GM19467 (cell line): ENCODE data around the gene PBX3.

Source experiments
- ATAC-seq: cut with Tn5 transposase; IDR thresholded peaks from one replicate; pipeline ENCODE4 v1.9.1; 2021; ENCODE audit warnings: mild to moderate bottlenecking, moderate library complexity; ENCODE audit not compliant: unreplicated experiment

Gene PBX3

DNA sequence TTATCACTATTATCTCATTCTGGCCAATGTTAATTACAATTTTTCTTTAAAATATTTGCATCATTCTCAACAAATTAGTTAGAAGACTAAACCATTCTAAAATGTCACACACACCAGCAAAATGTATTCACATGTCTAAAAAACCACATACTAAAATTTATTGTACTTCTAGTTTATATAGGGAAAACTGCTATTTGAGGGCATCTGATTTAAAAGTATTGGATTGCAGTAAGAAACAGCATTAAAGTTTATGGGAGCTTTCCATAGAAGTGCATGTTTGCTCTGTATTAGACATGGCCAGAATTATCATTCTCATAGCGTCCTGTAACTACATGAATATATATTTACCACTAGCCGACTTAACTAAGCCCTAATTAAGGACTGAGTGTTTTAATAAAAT, 150.3 kb downstream of the PBX3 start:
- ATAC-seq: no peak

DNA sequence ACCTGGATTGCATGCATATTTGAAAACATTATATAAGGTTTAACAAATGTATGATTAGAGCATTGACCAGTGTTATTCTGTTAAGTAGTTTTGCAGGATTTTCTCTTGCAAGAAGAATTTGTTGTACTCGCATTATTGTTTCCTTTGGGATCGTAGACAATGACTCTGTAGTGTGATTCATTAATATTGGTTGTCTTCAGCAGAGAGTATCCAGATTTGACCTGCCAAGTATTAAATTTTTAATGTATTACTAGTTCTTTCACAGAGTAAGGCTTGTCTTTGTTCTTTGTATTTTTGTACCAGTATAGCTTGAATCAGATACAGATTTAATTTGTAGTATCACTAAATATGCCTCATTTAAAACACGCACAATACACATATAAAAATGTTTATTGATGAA, 155.0 kb downstream of the PBX3 start:
- ATAC-seq: no peak

DNA sequence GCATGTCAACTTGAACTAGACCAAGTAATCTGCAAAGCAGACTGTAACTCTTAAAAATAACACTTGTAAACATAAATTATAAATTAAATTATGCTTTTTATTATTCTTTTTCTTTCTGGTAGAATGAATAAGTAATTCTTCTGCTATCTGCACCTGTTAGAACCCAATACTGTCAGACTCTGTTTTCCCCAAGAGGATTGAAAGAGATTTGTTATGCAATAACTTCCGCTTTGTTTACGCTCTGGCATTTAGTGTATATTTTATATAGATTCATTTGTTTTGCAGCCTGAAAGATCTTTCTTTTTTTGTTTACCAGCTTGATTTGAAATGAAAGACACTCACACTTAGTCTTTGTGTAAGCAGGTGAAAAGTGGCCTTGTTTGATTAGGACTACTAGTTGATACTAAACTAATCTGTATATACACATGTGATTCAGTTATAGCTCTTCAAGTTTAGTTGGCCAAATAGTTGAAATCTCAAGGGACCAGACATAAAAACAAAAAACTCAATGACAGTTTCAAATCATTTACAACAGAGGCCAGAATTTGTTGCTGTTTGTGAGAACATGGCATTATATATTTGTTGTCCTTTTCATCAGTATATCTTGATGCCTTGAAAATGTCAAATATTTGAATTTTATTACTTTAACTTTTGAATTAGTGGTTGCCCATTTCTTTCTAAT, 155.8 kb downstream of the PBX3 start:
- no peak for ATAC-seq

DNA sequence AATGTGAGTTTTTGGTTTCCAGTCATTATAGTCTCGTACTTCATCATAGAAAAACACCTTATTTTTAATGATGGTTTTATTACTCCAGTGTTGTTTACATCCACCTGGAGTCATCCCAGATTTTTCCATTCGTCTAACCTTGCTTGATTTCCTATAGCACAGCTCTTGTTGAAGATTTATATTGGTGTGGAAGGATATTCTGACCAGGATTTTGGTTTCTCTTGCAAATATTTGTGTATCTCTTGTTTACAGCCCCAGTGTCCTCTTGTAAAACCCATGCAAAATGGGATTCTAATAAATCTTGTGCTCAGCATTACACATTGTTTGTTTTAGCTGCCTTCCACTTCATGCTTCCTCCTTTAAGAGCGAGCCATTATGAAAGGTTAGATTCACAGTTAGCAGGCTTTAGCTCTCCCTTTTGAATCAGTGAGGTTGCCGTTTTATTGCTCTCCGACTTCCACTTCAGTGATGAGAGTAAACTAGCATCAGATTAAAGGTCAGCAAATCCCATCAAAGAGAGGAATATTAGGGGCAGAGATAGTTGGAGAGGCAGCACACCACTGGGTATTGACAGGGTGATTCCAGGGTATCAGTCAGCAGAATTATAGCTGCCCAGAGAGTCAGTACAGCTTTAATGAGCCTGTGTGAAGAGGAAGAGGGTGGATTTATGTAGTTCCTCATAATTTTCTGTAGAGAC, 157.1 kb downstream of the PBX3 start:
- no peak for ATAC-seq

DNA sequence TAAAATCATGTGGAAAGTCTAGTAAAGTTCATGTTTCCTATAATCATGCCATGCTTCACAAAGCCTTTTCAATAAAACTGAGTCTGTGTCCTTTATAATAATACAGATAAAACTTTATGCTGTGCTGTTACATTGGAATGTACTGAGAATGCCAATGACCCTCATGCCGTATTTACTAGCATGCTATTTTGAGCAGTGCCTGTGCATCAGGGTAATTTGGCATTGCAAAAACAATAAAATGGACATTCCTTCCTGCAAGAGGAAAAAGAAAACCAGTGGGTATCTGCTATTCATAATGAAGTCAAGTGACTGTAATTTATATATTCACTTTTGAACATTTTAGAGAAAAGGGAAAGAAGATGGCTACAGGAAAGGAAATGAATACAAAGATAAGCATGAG, 159.0 kb downstream of the PBX3 start:
- no peak for ATAC-seq

DNA sequence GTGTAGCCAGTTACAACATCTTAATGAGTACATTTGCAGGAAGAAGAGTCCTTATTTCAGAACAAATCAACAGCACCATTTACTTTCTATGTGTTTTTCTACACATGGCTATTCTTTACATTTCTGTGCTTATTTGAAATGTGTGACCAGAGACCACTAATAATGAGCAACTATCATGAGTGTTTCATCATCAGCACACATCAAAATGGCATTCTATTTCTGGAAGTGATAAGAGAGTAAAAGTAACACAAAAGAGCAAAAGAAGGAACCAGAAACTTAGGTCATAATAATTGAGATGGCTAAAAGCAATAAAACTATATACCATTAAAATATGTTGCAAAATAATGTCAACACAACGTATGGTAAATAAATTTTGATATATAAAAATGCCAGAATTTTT, 159.7 kb downstream of the PBX3 start:
- ATAC-seq: no peak

DNA sequence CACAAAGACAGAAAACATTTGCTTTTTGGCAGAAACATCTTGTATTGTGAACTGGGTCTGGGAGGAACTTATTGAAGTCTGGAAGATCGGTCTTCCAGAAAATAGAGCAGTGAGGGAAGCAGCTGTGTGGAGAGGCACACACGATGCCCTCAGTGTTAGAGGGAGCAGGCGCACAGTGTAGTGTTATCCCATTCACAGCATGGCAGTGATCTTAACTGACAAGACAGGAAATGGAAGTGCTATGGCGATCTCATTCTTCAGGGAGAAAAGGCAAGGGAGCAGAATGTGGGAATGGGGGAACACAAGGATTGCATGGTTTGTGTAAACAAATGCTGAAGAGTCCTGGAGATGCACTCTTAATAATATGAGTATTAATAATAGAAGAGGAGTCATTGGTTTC, 161.0 kb downstream of the PBX3 start:
- ATAC-seq: no peak

DNA sequence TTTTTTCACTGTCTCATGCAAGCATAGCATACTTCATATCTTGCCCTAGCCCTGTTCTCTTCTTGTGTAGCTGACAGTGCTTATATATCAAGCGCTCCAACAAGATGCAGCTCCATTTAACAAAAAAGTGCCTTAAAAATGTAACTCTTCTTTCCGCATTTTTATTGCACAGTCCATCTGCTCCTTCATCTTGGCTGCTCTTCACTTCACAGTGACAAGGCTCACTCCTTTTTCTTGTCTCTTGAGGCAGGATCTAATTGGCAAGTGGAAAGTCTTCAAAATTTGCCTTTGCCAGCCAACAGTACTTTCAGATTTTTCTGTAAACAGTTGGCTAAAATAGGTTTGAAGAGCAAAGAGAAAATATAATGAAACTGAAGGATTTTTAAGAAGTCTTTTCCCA, 161.8 kb downstream of the PBX3 start:
- ATAC-seq: no peak

DNA sequence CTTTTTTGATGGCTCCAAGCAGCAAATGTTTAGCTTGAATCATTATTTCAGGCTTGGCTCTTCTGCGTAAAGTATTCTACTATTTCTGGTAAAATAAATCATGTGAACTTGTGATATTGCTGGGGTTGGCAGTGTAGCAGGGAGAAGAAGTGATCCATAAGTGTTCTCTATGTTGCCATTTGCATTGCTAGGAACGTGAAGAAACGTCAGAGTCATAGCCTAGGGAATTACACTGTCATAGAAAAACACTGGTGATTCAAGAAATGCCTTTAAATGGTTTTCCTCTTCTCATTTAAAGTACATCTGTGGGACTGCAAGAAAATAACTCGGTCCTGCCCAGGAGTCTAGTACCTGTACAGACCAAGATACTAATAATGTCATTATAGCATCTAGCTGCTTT, 162.3 kb downstream of the PBX3 start:
- no peak for ATAC-seq

DNA sequence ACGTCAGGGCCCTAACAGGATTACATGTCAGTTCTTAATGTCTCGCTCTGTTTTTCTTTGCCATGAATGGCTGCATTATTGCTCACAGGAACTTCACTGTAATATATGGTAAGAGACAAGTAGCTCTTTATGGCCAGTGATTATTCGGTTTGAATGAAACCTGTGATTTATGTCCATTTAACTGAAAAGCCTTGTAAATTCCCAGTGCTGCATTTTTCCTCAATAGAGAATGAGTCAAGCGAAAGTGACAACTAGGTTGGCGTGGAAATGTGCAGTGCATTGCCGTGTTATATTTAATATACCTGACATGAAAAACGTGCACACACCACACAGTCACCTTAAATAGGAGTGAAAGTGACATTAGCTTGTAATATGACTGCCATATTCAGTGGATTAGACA, 163.1 kb downstream of the PBX3 start:
- ATAC-seq: no peak

DNA sequence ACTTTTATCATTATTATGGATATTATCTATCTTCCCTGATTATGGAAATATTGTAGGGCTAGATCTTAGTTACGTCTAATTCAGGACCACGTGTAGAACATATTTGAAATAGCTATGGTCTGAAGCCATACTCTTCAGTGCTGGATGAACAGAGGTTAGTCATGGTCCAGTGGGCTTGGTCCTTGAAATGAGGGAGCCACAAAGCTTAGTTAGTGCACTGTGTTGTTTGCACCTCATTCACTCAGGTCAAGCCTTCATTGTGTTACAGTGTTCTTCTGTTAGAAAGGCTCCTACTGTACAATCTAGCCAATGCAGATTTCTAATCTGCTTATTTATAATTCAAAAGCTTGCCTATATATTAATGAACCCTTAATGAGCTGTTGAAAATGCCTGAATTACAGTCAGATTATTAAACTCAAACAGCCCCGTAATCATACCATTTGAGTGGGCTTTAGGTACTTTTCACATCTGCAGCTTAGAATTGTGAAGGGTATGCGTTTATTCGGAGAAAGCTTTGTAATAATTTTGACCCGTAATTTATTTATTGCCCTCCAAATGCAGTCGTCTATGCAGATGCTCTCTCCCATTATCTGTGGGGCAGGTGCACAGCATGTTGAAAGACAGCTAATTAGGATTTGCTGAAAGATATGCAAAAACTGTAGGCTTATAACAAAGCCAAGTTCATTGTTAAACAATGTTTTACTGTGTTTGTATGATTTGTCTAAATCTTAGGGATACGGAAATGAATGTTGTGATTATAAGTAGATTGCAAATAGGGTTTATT, 164.9 kb downstream of the PBX3 start:
- ATAC-seq: no peak

DNA sequence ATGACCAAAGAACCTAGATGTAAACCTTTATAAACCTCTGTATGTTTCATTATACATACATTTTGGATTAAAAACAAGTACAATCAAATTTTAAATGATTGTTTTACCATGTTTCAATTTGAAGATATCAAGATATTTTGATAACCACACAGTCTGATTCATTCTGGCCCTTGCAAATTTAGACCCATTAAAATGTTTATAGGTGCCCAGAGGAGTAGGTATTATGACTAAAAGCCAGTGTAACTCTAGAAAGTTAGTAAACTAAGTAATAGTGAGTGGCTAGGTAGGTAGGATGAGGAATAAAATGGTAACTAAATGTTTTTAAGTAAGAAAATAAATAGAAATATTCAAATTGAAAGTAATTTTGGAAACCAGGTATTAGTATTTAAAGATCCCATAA, 165.5 kb downstream of the PBX3 start:
- no peak for ATAC-seq

DNA sequence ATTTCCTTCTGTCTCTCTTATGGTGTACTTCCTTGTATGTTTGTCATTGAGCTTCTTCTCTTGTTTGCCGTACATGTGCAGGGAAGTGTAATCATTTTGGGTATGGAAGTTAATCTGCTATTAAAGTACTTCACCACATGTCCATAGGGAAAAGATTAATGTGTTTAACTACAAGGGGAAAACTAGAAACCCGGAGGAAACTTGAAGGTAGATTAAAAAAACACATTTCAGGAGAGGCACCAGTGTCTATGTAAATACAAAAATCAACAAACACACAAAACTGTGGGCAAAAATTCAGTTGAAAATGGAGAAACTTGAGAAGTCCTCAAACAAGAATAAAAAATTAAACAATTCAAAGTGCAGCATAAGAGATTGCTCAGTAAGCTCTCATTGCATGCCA, 166.4 kb downstream of the PBX3 start:
- no peak for ATAC-seq

DNA sequence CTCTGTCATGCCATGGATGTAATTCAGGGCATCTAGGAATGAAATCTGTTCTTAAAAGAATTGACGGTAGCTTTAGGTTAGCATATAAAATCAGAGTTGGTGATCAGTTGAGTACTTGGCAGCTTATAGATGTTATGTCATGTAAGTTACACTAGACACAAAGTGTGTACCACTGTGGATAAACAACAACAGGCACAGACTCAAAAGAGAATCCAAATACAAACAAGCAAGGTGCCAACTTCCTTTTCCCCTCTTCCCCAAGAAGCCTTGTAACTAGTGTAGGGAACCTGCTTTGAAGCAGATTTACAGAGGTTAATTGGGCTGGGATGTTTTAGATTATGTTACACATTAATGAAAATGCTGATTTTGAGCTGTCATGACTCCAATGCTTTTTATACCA, 167.2 kb downstream of the PBX3 start:
- no peak for ATAC-seq

DNA sequence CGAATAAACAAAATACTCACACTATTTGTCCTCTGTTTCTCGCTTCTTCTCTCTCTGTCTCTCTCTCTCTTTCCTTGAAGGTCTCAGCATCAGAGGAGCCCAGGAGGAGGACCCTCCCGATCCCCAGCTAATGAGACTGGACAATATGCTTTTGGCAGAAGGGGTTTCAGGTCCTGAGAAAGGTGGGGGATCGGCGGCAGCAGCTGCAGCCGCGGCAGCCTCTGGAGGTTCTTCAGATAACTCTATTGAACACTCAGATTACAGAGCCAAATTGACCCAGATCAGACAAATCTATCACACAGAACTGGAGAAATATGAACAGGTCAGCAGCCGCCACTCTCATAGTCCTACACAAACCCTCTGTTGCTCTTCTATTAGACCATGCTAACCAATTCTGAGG, 168.4 kb downstream of the PBX3 start:
- no peak for ATAC-seq

DNA sequence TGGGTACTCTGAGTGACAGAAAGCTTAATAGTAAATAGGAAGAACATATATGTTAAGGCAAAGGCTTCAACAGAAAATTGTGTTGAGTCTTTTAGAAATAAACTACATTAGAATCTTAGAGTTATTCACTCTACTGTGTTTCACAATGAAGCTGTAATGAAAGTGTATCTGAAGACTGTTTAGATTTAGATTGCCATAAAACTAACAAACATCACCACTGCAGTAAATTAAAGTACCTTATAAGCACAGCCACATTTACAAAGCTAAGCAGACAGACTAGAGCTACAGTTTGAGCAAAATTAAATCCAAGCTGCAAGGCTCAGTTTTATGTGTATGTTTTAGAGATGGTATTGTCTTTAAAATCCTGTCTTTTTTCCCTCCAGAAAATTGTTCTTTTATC, 172.4 kb downstream of the PBX3 start:
- no peak for ATAC-seq

DNA sequence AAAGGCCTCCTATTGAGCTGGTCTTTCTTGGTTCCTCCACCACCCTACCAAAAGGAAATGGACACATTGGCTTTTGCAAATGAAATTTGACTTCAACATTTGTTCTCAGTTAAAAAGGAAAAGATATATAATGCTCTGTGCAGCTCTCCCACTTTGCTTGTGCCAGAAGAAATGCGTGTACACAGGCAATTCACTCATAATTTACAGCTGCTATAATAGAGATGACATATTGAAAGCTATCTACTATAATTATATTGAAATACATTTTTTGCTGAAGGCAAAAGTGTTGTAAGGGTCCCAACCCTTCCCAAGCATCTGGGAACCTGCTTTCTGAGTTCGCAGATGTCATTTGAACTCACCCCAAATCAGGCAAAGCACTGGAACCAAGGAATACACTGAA, 173.2 kb downstream of the PBX3 start:
- ATAC-seq: no peak

DNA sequence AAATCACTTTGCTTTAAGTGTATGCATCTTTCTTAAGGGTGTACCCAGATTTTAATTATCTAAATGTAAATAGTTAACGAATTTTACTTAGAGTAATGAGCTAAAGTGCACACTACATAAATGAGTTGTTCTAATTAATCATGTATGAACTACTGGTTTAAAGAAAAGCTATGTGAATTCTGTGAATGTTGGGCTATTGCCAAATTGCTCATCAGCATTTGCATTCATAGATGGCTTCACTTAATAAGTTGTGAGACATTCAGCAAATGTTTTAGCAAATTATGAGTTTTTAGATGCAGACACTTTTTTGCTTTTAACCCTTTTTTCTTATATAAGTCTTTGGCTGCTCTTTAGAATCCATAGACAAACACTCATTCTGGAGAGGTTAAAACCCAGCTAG, 175.7 kb downstream of the PBX3 start:
- ATAC-seq: no peak

DNA sequence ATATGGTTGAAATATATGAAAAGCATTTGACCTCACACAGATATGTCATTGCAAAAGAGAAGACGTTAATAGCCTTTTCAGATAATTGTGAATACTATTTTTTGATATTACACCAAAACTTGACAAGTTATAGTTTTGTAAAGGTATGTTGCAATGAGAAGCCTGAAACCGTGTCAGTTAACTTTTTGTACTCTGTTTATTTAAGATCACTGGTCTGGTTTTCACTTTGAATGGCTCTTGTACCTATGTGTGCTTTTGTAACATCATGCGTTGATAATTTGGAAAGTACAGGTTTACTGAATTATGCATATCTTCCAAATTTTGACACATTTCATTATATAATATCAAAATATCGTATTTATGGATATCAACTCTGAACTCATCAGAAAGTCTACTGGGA, 177.2 kb downstream of the PBX3 start:
- no peak for ATAC-seq

DNA sequence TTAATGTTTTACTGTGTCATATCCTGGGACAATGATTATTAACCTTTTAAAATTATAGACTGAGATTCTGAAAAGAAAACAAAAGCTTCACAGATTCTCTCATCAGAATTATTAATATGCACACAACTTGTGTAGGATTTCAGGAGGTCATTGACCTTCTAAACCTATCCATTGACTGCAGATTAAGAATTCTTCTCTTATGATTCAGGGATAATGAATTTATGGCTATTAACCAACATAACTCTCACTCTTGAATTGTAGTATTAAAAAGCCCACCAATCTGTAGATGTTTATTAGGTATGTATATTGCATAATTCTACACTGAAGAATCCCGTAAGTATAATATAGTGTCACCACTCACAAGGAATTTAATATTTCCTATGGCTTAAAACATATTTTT, 179.8 kb downstream of the PBX3 start:
- no peak for ATAC-seq

DNA sequence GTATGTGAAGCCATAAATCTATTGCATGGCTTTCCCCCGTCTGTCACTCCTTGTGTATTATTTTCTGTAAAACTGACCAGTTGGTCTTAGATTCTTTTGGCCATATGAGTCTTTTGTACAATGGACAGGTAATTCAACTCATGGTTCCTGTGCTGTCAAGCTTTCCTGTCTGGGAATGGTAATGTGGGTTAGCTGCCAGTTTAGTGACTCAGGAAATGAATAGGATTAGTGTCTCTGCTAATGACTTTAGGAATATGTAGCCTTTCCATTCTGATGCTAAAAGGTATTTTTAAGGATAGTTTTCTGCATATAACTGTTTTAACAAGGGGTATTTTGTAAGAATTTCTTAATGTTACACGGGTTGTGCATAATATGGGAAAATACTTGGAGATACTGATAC, 182.7 kb downstream of the PBX3 start:
- no peak for ATAC-seq

DNA sequence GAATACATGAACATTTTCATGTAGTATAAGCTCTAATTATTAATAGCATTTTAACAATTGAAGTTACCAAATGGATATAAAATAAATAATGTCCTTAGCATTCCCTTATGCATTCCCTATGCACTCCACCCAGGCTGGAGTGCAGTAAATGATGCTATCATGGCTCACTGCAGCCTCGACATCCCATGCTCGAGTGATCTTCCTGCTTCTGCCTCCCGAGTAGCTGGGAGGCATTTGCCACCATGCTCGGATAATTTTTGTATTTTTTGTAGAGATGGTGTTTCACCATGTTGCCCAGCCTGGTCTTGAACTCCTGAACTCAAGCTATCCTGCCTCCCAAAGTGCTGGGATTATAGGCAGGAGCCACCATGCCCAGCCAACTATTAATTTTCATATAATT, 184.0 kb downstream of the PBX3 start:
- no peak for ATAC-seq
